Transverse colon (tissue), 4 donors: ENCODE measurements around the gene CFAP65. TPM values are rescaled to one million over a fixed set of nuclear protein-coding genes. Genes with fewer than 3 reads are reported as not detected.

ENCODE experiments used
- DNase-seq: peaks from one replicate; pipeline ENCODE4 v3.0.0-alpha.2; 2019
- H3K27ac ChIP-seq, 4 donors: fragments of 200-600 bp; sonication (generic); 2 replicates each; pipeline ENCODE4 v1.5.1; 2016 to 2018; ENCODE audit warnings: inconsistent platforms in 4 of 4
- H3K27me3 ChIP-seq: fragments of 200-600 bp; sonication (generic); 2 replicates; pipeline ENCODE4 v1.5.1; 2017; ENCODE audit warnings: inconsistent platforms
- H3K36me3 ChIP-seq, 4 donors: fragments of 200-600 bp; sonication (generic); 2 replicates each; pipeline ENCODE4 v1.5.1; 2017 to 2019; ENCODE audit warnings: inconsistent platforms in 4 of 4
- H3K4me1 ChIP-seq, 4 donors: fragments of 200-600 bp; sonication (generic); 2 replicates each; pipeline ENCODE4 v1.5.1; 2017 to 2020; ENCODE audit warnings: inconsistent platforms in 4 of 4
- H3K4me3 ChIP-seq, 4 donors: fragments of 200-600 bp; sonication (generic); 1 replicate in 1 of 4; 2 replicates in 3 of 4; pipeline versions ENCODE4 v1.5.1 to v1.6.1; 2017 to 2019; ENCODE audit warnings: inconsistent platforms in 4 of 4
- H3K9me3 ChIP-seq, 2 donors: fragments of 200-600 bp; sonication (generic); 2 replicates each; pipeline ENCODE4 v1.5.1; 2017 to 2019; ENCODE audit warnings: inconsistent platforms in 2 of 2
- CTCF ChIP-seq, 5 experiments: fragments of 200-600 bp in 3 of 5; fragments of 450-650 bp in 2 of 5; sonication (generic) in 3 of 5; IDR thresholded peaks; 1 replicate in 2 of 5; 2 replicates in 3 of 5; pipeline ENCODE4 v1.5.1; 2016 to 2017; ENCODE audit warnings: antibody characterized with exemption in 5 of 5, inconsistent platforms in 3 of 5, mild to moderate bottlenecking in 2 of 5, moderate library complexity in 1 of 5
- EP300 ChIP-seq: sonication (generic); formaldehyde crosslinking; IDR thresholded peaks from one replicate; pipeline ENCODE4 v1.6.1; 2017; ENCODE audit warnings: antibody characterized with exemption, low read depth
- POLR2A ChIP-seq: fragments of 450-650 bp; IDR thresholded peaks from one replicate; pipeline ENCODE4 v1.6.1; 2016; ENCODE audit warnings: antibody characterized with exemption, mild to moderate bottlenecking, moderate library complexity
- POLR2AphosphoS5 ChIP-seq, 3 donors: sonication (generic); formaldehyde crosslinking; IDR thresholded peaks; one replicate each; pipeline ENCODE4 v1.6.1; 2016; ENCODE audit warnings: antibody characterized with exemption in 3 of 3
- WGBS, 2 donors: methylation state at CpG; one replicate each; pipeline ENCODE4 v1.1.5; 2018; ENCODE audit warnings: low coverage in 1 of 2; 5-methylcytosine and 5-hydroxymethylcytosine counted together
- in situ Hi-C, 4 donors: fragments of 200-750 bp; cut with MboI; loops; one replicate each; pipeline versions ENCODE4 v1.15.0 to v1.15.1; 2017; ENCODE audit warnings: low sequenced_read_pairs in 3 of 4, low pct_ligation_motif_present in 1 of 4, low pct_unique_long_range_greater_than_20kb in 1 of 4
- intact Hi-C: fragments of 100-400 bp; cut with DNase I; formaldehyde crosslinking; loops from one replicate; pipeline ENCODE4 v1.15.1; 2023; ENCODE audit warnings: low total_unique reads
- total RNA-seq, 4 donors: library from RNA; depleted of rRNA; stranded (reverse); fragments of >200 nt; gene quantifications; one replicate each; pipeline ENCODE4 v1.1.0, GENCODE V29; 2016

The CFAP65 gene
- total RNA-seq, 4 donors from 2014 or later, result 0.64 to 3.0 (median 1.5) TPM; not detected in 1

GRCh38 chr2:219001577-219002394 lies 39.5 kb downstream of the CFAP65 start:
- Histone ChIP-seq H3K9me3 (no peaks in the 10 kb centered on the region), H3K36me3 (no peaks in the 10 kb centered on the region), H3K4me1 (peaks cover 14 to 29% (median 26%) of the 10 kb centered on the region in 4 donors), H3K27me3 (peaks cover 84% of the 10 kb centered on the region), H3K4me3 (peak overlapping the region in 3 of 4 donors; percentile 39 to 56 (median 47)), H3K27ac (peak overlapping the region; percentile 70 to 90 (median 84))
- TF ChIP-seq EP300 (peak; percentile 40), POLR2AphosphoS5 (IDR thresholded peaks at IDR 0.05) (peak; percentile 87 to 97 (median 95)), POLR2A (peak; percentile 98), CTCF (IDR thresholded peaks at IDR 0.05) (no peak)
- WGBS, 2 donors, result 6% methylated on average over 69 of the region's 70 CpGs; no CpG with 5 or more reads in 1 of the 2 donors
- in situ Hi-C loops (no loop called here), intact Hi-C loops (no loop called here)
- peak; percentile 91 for DNase-seq

- no peaks in the 10 kb centered on the region for H3K36me3 ChIP-seq
- intact Hi-C loops (no loop called here), in situ Hi-C loops (no loop called here)
- peak overlapping the region; percentile 70 to 90 (median 84) for H3K27ac ChIP-seq
- TF ChIP-seq CTCF (IDR thresholded peaks at IDR 0.05) (no peak), EP300 (no peak), POLR2AphosphoS5 (IDR thresholded peaks at IDR 0.05) (no peak)
- no peaks in the 10 kb centered on the region for H3K9me3 ChIP-seq
- DNase-seq, result no peak
- H3K27me3 ChIP-seq, result peaks cover 84% of the 10 kb centered on the region
- WGBS, 2 donors, result 8% methylated on average over 26 of the region's 26 CpGs; no CpG with 5 or more reads in 1 of the 2 donors
- peaks cover 14 to 35% (median 26%) of the 10 kb centered on the region in 4 donors for H3K4me1 ChIP-seq
- peak overlapping the region in 3 of 4 donors; percentile 39 to 56 (median 47) for H3K4me3 ChIP-seq
Measured at GRCh38 chr2:219001100-219001576, 40.2 kb downstream of the CFAP65 start.

GRCh38 chr2:219000569-219000960 lies 40.8 kb downstream of the CFAP65 start:
- no peak for DNase-seq
- Histone ChIP-seq H3K27me3 (peaks cover 81% of the 10 kb centered on the region), H3K9me3 (no peaks in the 10 kb centered on the region), H3K27ac (peak overlapping the region; percentile 70 to 90 (median 84)), H3K4me1 (peaks cover 14 to 39% (median 28%) of the 10 kb centered on the region in 4 donors), H3K36me3 (no peaks in the 10 kb centered on the region), H3K4me3 (peak overlapping the region in 2 of 4 donors; percentile 47 to 56)
- intact Hi-C loops, result no loop called here
- in situ Hi-C loops, result no loop called here
- 17 to 23% methylated on average over 1 to 8 of the region's 8 CpGs for WGBS, 2 donors
- TF ChIP-seq POLR2A (no peak), CTCF (IDR thresholded peaks at IDR 0.05) (no peak), EP300 (no peak), POLR2AphosphoS5 (IDR thresholded peaks at IDR 0.05) (no peak)

GRCh38 chr2:218999881-219000568 lies 41.3 kb downstream of the CFAP65 start:
- Histone ChIP-seq H3K27ac (peak overlapping the region; percentile 70 to 90 (median 84)), H3K27me3 (peaks cover 81% of the 10 kb centered on the region), H3K4me3 (peak overlapping the region in 2 of 4 donors; percentile 47 to 56), H3K36me3 (no peaks in the 10 kb centered on the region), H3K9me3 (no peaks in the 10 kb centered on the region), H3K4me1 (peaks cover 14 to 40% (median 28%) of the 10 kb centered on the region in 4 donors)
- in situ Hi-C loops, result no loop called here
- TF ChIP-seq EP300, result no peak
- no peak for TF ChIP-seq CTCF (IDR thresholded peaks at IDR 0.05)
- no peak for TF ChIP-seq POLR2A
- no peak for TF ChIP-seq POLR2AphosphoS5 (IDR thresholded peaks at IDR 0.05)
- DNase-seq, result no peak
- intact Hi-C loops, result no loop called here
- WGBS, 2 donors, result 16% methylated on average over 9 of the region's 9 CpGs; no CpG with 5 or more reads in 1 of the 2 donors
